K562 (cell line): ENCODE data around the gene SLC6A16. TPM values are rescaled to one million over a fixed set of nuclear protein-coding genes. Genes with fewer than 3 reads are reported as not detected.

Source experiments
- ATAC-seq: fragments of 200-7000 bp; cut with Tn5 transposase; 3 replicates; pipeline ENCODE4 v1.9.1; 2020; ENCODE audit warnings: moderate library complexity
- BruUV-seq: library from RNA; stranded (reverse); fragments of 400-500 nt; replicated peaks from 2 replicates; lab custom pipeline; 2021; lab: Mats Ljungman, UMichigan
- CTCF ChIA-PET: fragments of 300-600 bp; formaldehyde crosslinking; extraction: SDS; loops from one replicate; lab custom pipeline; 2021; ENCODE audit warnings: low intra/inter-chr PET ratio; lab: Yijun Ruan, JAX
- POLR2A ChIA-PET: fragments of 300-600, 350-650 bp; sonication (Branson Sonifier 250); formaldehyde crosslinking; extraction: SDS; loops from one replicate; lab custom pipeline; 2021; ENCODE audit warnings: antibody characterized with exemption, inconsistent platforms; lab: Yijun Ruan, JAX
- DNase-seq, 4 experiments: peaks; one replicate each; pipeline versions ENCODE4 v3.0.0 to v3.0.0-alpha.2; 2011 to 2018; ENCODE audit warnings: low spot score in 3 of 4, mixed read lengths in 3 of 4; ENCODE audit errors: extremely low read depth in 1 of 4
- FAIRE-seq: peaks from 2 replicates; lab custom pipeline; 2011; peaks lifted over from hg19 to GRCh38; lab: Jason Lieb, UNC
- H2AFZ ChIP-seq: 2 replicates; pipeline ENCODE4 v1.6.0; 2011; ENCODE audit warnings: low read depth, low read length, control low read depth, inconsistent platforms
- H3K27ac ChIP-seq: fragments of 200-600 bp; 3 replicates; pipeline ENCODE4 v1.8.0; 2011; ENCODE audit warnings: low read depth, mild to moderate bottlenecking, control low read depth, inconsistent platforms, low read length, moderate library complexity, mixed read lengths; ENCODE audit errors: extremely low read depth
- H3K27me3 ChIP-seq, 2 experiments: fragments of 300-600 bp in 1 of 2; 2 replicates in 1 of 2; 3 replicates in 1 of 2; pipeline versions ENCODE4 v1.6.0 to v1.8.0; 2011; ENCODE audit warnings: inconsistent platforms in 2 of 2, low read length in 2 of 2, mild to moderate bottlenecking in 1 of 2, mixed read lengths in 1 of 2, moderate library complexity in 1 of 2; ENCODE audit not compliant: control insufficient read depth in 2 of 2, insufficient read depth in 2 of 2
- H3K36me3 ChIP-seq: fragments of 300-600 bp; 3 replicates; pipeline ENCODE4 v1.8.0; 2011; ENCODE audit warnings: mild to moderate bottlenecking, low read length, inconsistent platforms; ENCODE audit not compliant: control insufficient read depth, insufficient read depth
- H3K4me1 ChIP-seq, 2 experiments: fragments of 200-600 bp in 1 of 2; replicated peaks in 1 of 2; 2 replicates in 1 of 2; 3 replicates in 1 of 2; pipeline versions ENCODE4 v1.5.1 to v1.8.0; 2011; ENCODE audit warnings: inconsistent platforms in 2 of 2, low read length in 2 of 2, mild to moderate bottlenecking in 1 of 2, mixed read lengths in 1 of 2, moderate library complexity in 1 of 2; ENCODE audit not compliant: control insufficient read depth in 2 of 2, insufficient read depth in 2 of 2
- H3K4me2 ChIP-seq: 2 replicates; pipeline ENCODE4 v1.6.1; 2011; ENCODE audit warnings: low read length, control low read depth, inconsistent platforms, mixed read lengths; ENCODE audit not compliant: insufficient read depth
- H3K4me3 ChIP-seq: fragments of 200-600 bp; sonication (generic), shearing (Covaris generic); 2 replicates; pipeline ENCODE4 v1.5.1; 2016; ENCODE audit warnings: control low read depth, inconsistent platforms
- H3K79me2 ChIP-seq: fragments of 200-600 bp; 3 replicates; pipeline ENCODE4 v1.8.0; 2011; ENCODE audit warnings: low read length, inconsistent platforms; ENCODE audit not compliant: control insufficient read depth, insufficient read depth
- H3K9ac ChIP-seq, 2 experiments: 2 replicates each; pipeline versions ENCODE4 v1.6.0 to v1.6.1; 2011; ENCODE audit warnings: low read depth in 2 of 2, low read length in 2 of 2, control low read depth in 1 of 2, inconsistent platforms in 1 of 2, mild to moderate bottlenecking in 1 of 2, mixed read lengths in 1 of 2; ENCODE audit not compliant: insufficient read depth in 1 of 2
- H3K9me1 ChIP-seq: one replicate; pipeline ENCODE4 v1.6.0; 2011; ENCODE audit warnings: inconsistent platforms, mild to moderate bottlenecking, low read length, moderate library complexity; ENCODE audit not compliant: control insufficient read depth, insufficient read depth
- H3K9me3 ChIP-seq: replicated peaks from 2 replicates; pipeline ENCODE4 v1.5.1; 2011; ENCODE audit warnings: low read depth, low read length, inconsistent platforms; ENCODE audit not compliant: control insufficient read depth, insufficient read depth
- H4K20me1 ChIP-seq: replicated peaks from 2 replicates; pipeline ENCODE4 v1.6.1; 2011; ENCODE audit warnings: low read length, inconsistent platforms, mixed read lengths; ENCODE audit not compliant: control insufficient read depth, insufficient read depth
- BACH1 ChIP-seq: fragments of 200-800 bp; sonication (Bioruptor generic); IDR thresholded peaks from 2 replicates; pipeline ENCODE4 v1.6.1; 2016; ENCODE audit warnings: missing genetic modification characterization, missing compliant biosample characterization
- ETS1 ChIP-seq: conservative IDR thresholded peaks from 2 replicates; pipeline ENCODE4 v1.6.1; 2011; ENCODE audit warnings: low read depth, mild to moderate bottlenecking, low read length; ENCODE audit not compliant: control insufficient read depth
- GATA2 ChIP-seq: sonication (generic); formaldehyde crosslinking; IDR thresholded peaks from 2 replicates; pipeline ENCODE4 v1.4.0; 2020; ENCODE audit warnings: mild to moderate bottlenecking, missing genetic modification reagents
- GTF2E2 ChIP-seq: fragments of 200-800 bp; sonication (Bioruptor generic); IDR thresholded peaks from 2 replicates; pipeline ENCODE4 v1.6.1; 2016; ENCODE audit warnings: missing genetic modification characterization, missing compliant biosample characterization
- NFE2 ChIP-seq: IDR thresholded peaks from 2 replicates; pipeline ENCODE4 v1.6.1; 2014; ENCODE audit warnings: antibody characterized with exemption, low read depth
- TEAD4 ChIP-seq, 2 experiments: sonication (generic) in 1 of 2; formaldehyde crosslinking in 1 of 2; IDR thresholded peaks; 2 replicates each; pipeline versions ENCODE4 v1.6.1 to v1.8.0; 2012 to 2022; ENCODE audit warnings: borderline replicate concordance in 1 of 2, inconsistent platforms in 1 of 2, low read length in 1 of 2, mild to moderate bottlenecking in 1 of 2, missing genetic modification reagents in 1 of 2
- TRIM28 ChIP-seq: fragments of 450-650 bp; IDR thresholded peaks from 2 replicates; pipeline ENCODE4 v1.6.1; 2017
- XRCC5 ChIP-seq: fragments of 200-400 bp; formaldehyde crosslinking; IDR thresholded peaks from 2 replicates; pipeline ENCODE4 v1.6.1; 2017; ENCODE audit warnings: low read depth, mild to moderate bottlenecking, low read length
- ZNF384 ChIP-seq: IDR thresholded peaks from 2 replicates; pipeline ENCODE4 v1.6.1; 2012; ENCODE audit warnings: low read depth, low read length, improper control_type of control experiment
- ZNF395 ChIP-seq: fragments of 200-800 bp; sonication (Bioruptor generic); IDR thresholded peaks from 2 replicates; pipeline ENCODE4 v1.6.1; 2017; ENCODE audit warnings: missing genetic modification characterization, missing compliant biosample characterization
- WGBS: fragments of 100-300 bp; shearing (Covaris generic); methylation state at CpG from one replicate; pipeline ENCODE4 v1.1.6; 2016; ENCODE audit warnings: low coverage, mixed read lengths; ENCODE audit not compliant: insufficient coverage; ENCODE audit errors: missing lambda C conversion rate; 5-methylcytosine and 5-hydroxymethylcytosine counted together
- in situ Hi-C: fragments of 300-500 bp; cut with MboI; formaldehyde crosslinking; loops from 4 replicates; pipeline ENCODE4 v1.15.0; 2018; ENCODE audit warnings: inconsistent platforms, mixed read lengths
- intact Hi-C: fragments of 100-400 bp; cut with micrococcal nuclease; formaldehyde crosslinking; loops from 2 replicates; pipeline ENCODE4 v1.14.2; 2022
- polyA plus RNA-seq, 8 experiments: library from polyadenylated mRNA; depleted of rRNA in 4 of 8; stranded (reverse) in 5 of 8; unstranded in 3 of 8; fragments of >200 nt; fragmentation: Nextera tagmentation in 2 of 8; fragmentation: Illumina TruSeq in 1 of 8; extraction: Ambion mirVana in 2 of 8; extraction: Trizol in 1 of 8; gene quantifications; 2 replicates each; pipeline versions ENCODE4 v1.2.1 to v1.2.3, GENCODE V29; 2011 to 2014; ENCODE audit warnings: inconsistent platforms in 1 of 8, missing spikeins in 1 of 8
- total RNA-seq, 7 experiments: library from RNA; depleted of rRNA in 6 of 7; stranded (reverse); fragments of >200 nt in 6 of 7; fragmentation: Illumina TruSeq in 2 of 7; extraction: Trizol in 2 of 7; gene quantifications; 2 replicates each; pipeline versions ENCODE4 v1.2.1 to v1.2.3, GENCODE V29; 2011 to 2021; ENCODE audit warnings: low replicate concordance in 1 of 7

SLC6A16 gene
- total and polyA plus RNA-seq, 9 of the 15 experiments (the other 6 are each of a cell fraction or from before 2014, with no cell fraction given): 0.05 to 0.95 (median 0.36) TPM

- TF ChIP-seq TEAD4 (IDR thresholded peaks at IDR 0.05; ENCODE audit: low read length) (no peak), TEAD4 (CRISPR knock-in tag; IDR thresholded peaks at IDR 0.05; ENCODE audit: borderline replicate concordance) (no peak), GATA2 (CRISPR knock-in tag) (no peak), ZNF384 (no peak), GTF2E2 (no peak), TRIM28 (no peak), ZNF395 (0 out of 2 replicates have a peak, but pooled peaks have one; percentile 30)
These were observed 36.6 kb upstream of the SLC6A16 start (continued) for GRCh38 chr19:49361438-49362047.

- CTCF ChIA-PET: no interaction called here
- H3K27ac ChIP-seq: no peak overlapping the region
- FAIRE-seq (no peak), DNase-seq (no peak), ATAC-seq (no peak)
- H3K9me1 ChIP-seq: no peaks in the 10 kb centered on the region
- no peaks in the 10 kb centered on the region for H3K9me3 ChIP-seq
- H2AFZ ChIP-seq: no peak overlapping the region
- H3K4me2 ChIP-seq: no peak overlapping the region
- peaks cover 7% of the 10 kb centered on the region; the same call in 1 of the 3 replicates for H3K79me2 ChIP-seq
- H3K36me3 ChIP-seq: peaks cover 16% of the 10 kb centered on the region; the same call in 1 of the 3 replicates
- BruUV-seq: no TSS peak
- H3K27me3 ChIP-seq: no peaks in the 10 kb centered on the region
- intact Hi-C loops (no loop called here), in situ Hi-C loops (no loop called here)
- no peak overlapping the region for H3K4me3 ChIP-seq
- peaks cover 17 to 61% of the 10 kb centered on the region in 2 experiments for H3K4me1 ChIP-seq
- POLR2A ChIA-PET: interaction anchor here (0.6 to 0.9 kb wide), 2 partner anchors 15 to 20 kb away, joined by 3 to 5 read pairs; no protein-coding TSS in a partner anchor
- 70% methylated on average over 14 of the region's 17 CpGs for WGBS
- H3K9ac ChIP-seq: peak overlapping the region in 1 of 2 experiments; percentile 80; a peak in 1 of 4 replicates
- H4K20me1 ChIP-seq: no peaks in the 10 kb centered on the region
- TF ChIP-seq NFE2 (no peak), BACH1 (tag) (no peak), XRCC5 (no peak), ETS1 (no peak)
These were observed 35.1 kb upstream of the SLC6A16 start for GRCh38 chr19:49359851-49360820.
